LNCAP (cell line): ENCODE measurements around the gene ZNF26.

ENCODE experiments used
- CTCF ChIP-seq: fragments of 450-650 bp; IDR thresholded peaks from 2 replicates; pipeline ENCODE4 v1.5.1; 2017; ENCODE audit warnings: mild to moderate bottlenecking

ZNF26 gene

DNA sequence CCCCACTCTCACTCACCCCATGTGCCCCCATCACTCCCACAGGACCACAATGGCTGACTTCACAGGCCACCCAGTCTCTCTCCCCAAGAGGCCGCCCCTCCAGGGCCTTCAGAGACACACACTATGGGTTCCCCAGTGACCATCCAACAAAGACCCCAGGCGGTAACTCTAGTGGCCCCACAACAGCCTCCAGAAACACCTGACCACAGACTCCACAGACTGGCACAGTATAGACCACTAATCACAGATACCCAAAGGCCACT, 33.1 kb upstream of the ZNF26 start:
- TF ChIP-seq CTCF, result no peak

DNA sequence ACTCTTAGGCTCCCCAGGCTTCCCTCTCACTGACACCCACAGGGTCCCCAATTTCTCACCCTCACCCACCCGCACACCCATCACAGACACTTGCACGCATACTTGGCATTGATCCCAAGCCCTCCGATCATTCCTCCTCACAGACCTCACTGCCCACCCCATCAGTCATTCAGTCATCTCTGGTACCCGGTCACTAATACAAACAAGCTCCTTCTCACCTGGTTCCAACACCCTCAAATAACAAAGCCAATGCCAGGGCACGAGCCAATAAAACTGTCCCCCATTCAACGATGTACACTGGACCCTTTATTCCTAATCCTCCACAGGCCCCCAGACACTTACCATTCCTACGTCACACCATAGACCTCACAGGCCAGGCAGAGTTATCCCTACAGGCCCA, 32.4 kb upstream of the ZNF26 start:
- TF ChIP-seq CTCF, result no peak

DNA sequence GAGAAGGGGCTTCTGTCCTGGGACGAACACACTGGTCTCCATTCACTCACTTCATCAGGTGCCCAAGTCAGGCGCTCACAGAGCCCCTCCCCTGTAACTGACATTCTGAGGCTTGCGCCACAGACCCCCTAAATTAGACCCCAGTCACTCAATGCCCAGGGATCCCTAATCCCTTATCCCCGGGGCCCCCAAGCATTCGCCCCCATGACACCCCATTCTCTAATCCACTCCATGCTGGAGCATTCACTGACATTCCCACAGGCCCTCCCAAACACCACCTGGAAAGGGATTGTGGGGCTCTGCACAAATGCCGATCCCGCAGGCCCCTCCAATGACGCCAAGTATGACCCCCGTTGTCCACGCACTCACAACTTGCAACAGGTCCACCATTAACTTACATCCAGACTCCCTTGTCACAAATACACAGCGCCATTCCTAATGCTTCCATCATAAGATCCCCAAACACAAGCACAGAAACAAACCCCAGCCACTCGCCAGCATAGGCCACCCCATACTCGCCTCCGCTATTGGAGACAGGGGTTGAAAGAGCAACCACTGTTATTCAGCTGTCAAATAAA, 31.6 kb upstream of the ZNF26 start:
- no peak for TF ChIP-seq CTCF

DNA sequence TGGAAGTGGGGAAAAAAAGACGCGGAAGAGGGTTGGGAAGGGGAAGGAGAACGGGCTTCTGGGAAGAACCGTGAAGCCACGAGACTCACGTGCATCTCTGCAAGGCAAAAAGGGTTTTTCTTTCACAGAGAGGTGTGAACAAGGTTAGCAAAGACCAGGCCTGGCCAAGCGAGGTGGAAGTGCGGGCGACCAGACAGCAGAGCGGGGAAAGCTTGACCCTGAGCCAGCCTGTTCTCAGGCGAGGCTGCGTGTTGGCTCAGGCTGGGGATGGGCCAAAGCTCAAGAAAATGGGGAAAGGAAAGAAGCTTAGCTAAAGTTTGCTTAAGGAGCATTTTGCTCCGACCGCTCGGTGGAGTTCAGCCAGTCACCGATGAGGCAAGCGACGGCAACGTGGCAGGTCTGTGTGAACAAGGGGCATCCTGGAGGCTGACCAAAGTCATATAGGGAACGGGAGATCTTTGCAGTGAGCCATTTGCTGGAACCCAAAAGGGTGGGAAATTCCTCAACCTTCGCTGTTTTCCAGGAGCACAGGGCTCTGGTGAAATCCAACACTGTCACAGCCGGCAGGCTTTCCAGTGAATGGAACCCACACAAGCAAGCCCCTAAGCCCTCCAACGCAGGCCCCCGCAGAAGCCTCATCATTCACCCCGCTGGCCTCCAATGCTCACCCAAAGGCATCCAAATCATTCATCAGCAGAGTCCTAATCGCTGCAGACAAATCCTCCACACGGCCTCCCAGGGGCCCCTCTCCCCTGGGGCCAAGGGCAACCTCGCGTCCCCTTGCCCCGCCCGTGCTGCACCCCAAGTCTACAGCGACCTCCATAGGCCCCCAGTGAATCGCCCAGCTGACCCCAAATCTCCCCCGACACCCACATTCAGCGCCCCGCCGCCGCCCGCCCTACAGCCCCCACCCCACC, 30.8 kb upstream of the ZNF26 start:
- TF ChIP-seq CTCF, result no peak

GRCh38 chr12:132956011-132956788, 30.0 kb upstream of the ZNF26 start, which contains the start of gene ZNF605:
TSS of gene ZNF605 (minus strand) at chr12:132956306. CDS start at chr12:132945635, 10,671 bp downstream.
- TF ChIP-seq CTCF, result no peak

- TF ChIP-seq CTCF, result peak; percentile 13; the same call in 1 of the 2 replicates
Observed at GRCh38 chr12:132963947-132964346, 22.2 kb upstream of the ZNF26 start.

DNA sequence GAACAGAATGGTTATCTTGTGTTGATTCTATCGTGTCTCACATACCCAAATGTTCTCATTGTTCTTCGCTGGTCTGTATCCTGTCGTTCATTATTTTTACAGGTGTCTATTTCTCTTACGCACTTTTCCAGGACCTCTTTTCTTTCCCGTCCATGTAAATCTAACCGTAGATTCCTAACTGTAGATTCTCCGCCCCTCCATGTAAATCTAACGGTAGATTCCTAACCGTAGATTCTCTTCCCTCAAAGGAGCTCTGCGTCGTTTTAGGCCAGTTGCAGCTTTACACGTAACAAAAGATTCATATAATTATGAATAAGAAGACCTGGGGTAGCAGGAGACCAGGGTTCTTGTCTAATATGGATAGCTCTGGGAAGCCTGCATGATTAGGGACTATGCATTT, 20.4 kb upstream of the ZNF26 start:
- TF ChIP-seq CTCF, result no peak
